Stimulated activated CD4-positive, alpha-beta T cell treated with anti-CD3 and anti-CD28 coated beads, Interleukin-15, amount 100 ng/mL, for 1 hour (primary cell): ENCODE data around the gene CMIP.
"Not testable (repeated sequence)": the region's sequence is repeated elsewhere in the genome, so short reads cannot be mapped to it uniquely, and the experiment has no call there.

ENCODE experiments used
- DNase-seq, 2 donors: peaks; one replicate each; pipeline ENCODE4 v3.0.0-alpha.2; 2020; ENCODE audit warnings: low read depth in 1 of 2, low spot score in 1 of 2

CMIP gene

GRCh38 chr16:81562926-81563325, 118.3 kb downstream of the CMIP start:
- no peak for DNase-seq

GRCh38 chr16:81564421-81564911, 119.9 kb downstream of the CMIP start:
- no peak for DNase-seq

DNA sequence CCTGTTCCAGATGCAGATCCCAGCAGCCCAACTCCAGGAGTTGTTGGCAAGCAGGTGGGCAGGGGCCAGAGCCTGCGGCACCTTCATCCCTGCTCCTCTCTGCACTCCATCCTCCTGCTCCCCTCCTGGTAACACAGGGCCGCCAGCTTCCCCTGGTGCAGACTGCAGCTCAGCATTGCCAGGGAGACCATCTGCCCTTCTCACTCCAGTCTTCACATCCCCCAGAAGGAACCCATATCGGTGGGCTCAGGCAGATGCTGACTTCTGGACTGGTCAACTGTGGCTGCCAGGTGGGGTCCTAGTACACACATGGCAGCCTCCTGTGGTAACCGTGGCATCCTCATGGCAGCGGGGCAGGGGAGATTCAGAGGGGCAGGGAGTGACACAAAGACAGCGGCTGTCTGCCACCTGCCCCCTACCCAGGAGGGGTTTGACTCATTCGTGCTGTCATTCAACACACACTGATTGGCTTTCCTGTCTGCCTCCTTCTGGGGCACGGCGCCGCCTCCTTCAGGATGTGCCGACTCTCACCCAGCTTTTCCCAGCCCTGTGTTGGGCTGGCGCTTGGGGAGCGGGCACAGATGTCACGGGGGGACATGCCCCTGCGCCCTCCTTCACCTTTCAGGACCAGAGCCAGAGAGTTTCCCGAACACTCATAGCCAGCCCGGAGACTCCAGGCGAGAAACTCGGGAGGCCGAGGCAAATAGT, 120.9 kb downstream of the CMIP start:
- DNase-seq, result no peak

- DNase-seq, result no peak
Measured at GRCh38 chr16:81566086-81567007, 121.7 kb downstream of the CMIP start.

GRCh38 chr16:81567087-81567486, 122.5 kb downstream of the CMIP start:
- DNase-seq, result no peak

DNA sequence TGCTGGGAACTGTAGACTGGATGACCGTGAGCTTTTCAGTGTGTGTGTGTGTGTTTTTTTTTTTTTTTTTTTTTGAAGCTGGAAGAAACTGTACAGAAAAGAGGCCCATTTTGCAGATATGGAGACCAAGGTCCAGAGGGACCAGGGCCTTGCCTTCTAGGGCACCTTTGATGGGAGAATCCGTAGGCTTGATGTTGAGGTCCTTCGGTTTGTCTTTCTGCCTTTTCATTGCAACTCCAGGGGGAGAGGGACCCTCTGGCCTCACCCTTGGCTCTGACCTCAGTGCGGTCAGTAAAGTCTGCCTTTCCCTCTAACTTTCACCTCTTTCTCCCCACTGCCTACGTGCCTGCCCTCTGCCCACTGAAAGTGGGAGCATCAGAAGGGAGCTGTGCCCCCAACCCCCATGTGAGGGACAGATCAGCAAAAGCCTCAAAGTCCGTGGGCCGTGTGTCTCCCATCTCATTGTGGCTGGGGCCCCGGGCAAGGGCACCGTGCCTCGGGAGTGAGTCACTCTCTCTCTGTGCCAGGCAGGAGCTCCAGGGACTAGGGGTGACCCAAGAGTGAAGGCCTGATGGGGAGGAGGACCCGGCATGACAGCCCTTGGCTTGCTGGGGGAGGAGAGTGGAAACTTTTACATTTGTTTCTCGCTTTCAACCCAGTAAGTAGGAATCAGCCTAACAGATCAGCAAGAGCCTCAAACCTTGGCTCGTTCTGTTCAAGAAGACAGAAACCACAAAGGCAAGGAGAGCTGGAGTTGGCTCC, 123.6 kb downstream of the CMIP start:
- peak in 1 of 2 donors; percentile 5 for DNase-seq

DNA sequence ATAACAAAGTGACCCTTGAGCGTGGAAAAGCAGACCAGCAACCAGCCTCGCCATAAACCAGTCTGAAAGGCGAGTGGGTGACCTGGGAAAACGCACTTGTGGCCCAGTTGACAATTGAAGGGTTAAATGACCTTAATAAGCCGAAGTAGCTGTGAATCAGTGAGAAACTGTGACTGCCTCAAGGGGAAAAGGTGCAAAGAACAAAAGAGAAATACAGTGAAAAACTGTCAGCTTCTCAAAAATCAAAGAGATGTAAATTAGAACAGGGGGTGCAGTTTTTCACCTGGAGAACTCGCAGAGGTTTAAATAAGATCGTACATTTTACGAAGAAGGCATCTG, 124.1 kb downstream of the CMIP start:
- DNase-seq, result no peak

DNA sequence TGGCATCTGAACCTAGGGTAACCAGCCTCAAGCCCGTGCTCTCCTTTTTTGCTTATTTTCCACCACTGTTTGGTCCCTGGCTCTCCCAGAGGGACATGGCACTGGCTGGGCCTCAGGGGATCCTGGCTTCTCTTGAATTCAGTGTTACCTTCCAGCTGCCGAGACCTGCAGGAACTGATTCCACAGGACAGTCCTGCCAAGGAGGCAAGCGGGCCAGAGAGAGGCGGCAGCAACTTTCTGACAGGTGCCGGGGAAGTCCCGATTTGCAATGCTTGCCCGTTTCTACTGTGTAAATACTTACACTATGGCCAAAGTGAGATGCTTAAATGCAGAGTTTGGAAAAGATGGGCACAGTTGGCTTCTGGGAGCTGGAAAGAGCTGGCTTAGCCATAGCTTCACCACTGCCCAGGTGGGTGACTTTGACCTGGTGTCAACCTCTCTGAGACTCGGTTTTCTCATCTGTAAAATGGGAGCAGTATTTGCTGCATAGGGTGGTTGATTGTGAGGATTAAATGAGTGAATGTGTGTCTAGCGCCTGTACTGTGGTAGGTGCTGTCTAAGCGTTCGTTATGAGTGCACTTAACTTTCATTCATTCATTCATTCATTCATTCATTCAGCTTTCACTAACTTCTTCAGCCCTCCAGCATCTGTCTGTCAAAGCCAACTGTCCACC, 124.9 kb downstream of the CMIP start:
- no peak for DNase-seq

DNA sequence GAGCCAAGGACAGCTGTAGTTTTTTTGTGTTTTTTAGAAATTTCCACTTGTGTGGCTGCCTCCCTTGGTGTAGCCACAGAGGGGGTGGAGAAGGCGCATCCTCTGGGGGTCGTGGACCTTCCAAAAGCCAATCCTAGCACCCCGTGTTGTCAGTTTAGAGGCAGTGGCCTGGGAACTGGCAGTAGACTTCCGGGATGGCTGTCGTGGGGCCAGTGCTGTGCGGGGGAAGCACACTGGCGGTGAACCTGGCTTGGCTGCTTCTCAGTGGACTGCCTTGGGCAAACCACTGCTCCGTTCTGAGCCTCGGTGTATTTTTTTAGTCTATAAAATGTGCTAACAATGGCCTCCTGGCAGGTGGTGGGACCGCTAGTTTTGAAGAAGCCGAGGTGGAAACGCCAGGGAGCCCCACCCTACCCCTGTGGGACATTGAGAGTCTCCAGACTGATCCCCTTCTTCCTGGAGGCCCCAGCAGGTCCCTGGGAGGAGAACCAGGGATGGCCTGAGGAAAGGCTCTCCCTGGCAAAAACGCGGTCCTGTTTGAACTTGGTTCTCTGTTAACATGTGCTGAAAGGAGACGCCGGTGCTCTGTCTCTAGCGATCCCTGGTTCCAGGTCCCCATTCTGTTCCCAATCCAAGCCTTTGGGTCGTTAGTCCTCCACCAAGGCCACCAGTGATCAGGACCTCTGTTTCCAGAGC, 125.7 kb downstream of the CMIP start:
- DNase-seq, result no peak

DNA sequence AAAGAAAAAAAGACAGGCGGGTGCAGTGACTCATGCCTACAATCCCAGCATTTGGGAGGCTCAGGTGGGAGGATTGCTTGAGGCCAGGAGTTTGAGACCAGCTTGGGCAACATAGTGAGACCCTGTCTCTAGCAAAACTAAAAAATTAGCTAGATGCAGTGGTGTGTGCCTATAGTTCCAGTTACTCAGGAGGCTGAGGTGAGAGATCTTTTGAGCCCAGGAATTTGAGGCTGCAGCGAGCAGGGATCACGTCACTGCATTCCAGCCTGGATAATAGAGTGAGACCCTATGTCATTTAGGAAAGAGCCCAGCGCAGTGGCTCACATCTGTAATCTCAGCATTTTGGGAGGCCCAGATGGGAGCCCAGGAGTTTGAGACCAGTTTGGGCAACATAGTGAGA, 126.6 kb downstream of the CMIP start:
- DNase-seq, result no peak

DNA sequence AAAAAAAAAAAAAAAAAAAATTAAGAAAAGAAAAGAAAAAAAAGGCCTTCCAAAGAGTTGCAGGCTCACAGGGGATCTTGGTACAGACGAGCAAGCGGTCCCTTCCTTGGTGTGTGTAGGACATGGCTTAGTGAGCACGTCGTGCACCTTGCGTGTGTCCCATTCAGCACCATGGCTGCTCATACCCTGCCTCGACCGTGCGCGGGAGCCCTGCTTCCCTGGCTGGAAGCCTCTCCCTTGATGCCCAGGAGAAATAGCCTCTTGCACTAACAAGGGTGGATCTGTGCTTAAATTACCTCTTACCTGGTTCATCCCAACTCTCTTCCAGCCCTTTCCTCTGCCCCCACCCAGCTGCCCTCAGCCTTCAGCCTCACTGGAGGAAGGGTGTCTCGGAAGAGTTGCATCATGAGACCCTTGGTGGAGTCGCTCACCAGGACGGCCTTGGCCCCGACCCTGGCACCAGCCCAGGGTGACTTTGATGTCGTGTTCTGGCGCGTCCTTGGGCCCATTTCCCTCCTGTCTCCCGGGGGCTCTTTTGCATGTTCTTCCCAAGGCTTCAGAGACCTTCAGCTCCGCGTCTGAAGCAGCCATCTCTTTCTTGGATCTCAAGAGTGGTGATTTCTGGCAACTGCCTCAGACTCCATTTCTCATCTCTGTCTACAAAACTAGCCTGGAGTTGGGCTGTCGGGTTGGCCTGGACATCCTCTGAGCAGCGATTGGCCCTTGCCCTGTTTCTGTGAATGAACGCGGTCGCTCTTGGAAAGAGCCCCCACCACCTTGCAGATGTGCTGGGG, 127.2 kb downstream of the CMIP start:
- no peak for DNase-seq

DNA sequence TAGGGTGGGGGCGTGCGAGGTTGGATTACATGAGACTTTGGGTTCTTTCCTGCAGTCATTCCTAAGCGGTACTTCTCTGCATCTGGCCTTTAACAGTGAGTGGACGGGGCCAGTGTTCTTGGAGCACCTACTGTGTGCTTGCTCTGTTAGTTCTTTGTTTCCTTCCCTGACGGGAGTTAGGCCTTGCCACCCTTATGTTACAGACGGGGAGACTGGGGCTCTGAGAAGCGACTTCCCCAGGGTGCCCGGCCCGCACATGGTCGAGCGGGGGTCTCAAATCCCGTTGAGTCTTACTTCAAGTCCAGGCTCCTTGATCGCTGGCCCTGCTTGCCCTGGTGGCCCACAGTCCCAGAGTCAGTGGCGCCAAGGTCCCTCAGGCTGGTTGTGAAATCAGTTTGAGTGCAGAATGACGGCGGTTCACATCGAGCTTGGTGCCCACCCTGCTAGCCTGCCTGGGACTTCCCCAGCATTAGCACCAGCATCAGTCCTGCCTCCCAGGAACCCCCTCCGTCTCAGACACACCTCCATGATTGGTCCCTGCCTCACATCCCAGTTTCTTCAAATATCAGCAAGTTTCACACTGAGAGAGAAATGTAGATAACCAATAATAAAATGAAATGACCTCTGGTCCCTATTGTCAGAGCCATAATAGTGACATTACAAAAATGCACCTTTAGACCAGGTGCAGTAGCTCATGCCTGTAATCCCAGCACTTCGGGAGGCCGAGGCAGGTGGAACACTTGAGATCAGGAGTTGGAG, 128.0 kb downstream of the CMIP start:
- DNase-seq, result no peak

DNA sequence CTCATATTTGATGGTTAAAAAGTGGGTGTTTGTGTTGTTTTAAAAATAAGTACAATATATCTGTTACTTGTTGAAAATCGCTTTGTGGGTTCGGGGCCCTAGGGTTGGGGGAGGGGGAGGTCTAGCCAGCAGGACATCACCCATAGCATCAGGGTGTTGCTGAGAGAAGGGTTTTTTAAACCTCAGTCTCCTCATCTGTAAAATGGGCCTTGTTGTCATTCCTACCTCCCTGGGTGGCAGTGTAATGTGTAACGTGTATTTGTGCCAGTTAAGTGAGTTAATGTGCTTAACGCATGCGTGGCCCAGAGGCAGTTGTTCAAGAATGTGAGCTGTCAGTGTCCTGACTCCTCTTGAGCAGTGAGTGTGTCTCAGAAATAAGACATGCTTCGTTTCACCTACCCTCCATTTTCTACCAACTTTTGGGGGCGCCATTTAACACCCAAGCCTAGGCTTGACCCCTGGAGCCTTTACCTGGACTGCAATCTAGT, 129.0 kb downstream of the CMIP start:
- no peak for DNase-seq

DNA sequence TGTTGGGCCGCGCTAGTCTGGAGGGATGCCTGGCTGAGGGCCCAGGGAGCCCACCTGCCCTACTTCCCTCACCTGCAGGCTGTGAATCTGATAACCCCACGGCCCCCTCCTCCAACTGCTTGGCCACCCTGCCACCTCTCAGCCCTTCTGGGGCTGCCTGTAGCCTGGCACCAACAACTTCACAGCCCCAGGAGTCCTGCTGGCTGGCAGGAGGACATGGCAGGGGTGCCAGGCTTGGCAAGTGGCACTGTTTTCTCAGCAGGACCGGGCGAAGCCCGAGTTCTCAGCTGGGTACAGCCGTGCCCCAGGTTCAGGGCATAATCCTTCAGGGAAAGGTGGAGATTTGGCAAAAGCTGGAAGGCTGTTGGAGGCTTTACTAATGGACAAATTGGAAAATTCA, 129.6 kb downstream of the CMIP start:
- no peak for DNase-seq

DNA sequence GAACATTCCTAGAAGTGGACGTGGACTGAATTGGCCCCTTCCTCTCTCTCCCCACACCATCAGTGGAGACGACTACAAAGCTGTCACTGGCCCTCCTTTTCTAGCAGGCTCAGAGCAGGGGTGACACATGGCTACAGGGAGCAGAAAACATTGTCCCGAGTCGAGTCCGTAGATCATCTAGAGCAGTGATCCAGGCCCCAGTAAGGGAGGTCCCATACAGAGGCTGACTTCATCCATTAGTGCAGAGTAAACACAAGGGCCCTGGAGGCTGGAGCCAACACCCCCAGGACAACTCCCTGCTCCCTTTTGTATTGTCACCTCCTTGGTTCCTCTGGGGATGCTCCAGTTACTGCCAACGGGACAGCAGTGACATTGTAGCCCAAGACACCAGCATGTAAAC, 130.7 kb downstream of the CMIP start:
- no peak for DNase-seq

DNA sequence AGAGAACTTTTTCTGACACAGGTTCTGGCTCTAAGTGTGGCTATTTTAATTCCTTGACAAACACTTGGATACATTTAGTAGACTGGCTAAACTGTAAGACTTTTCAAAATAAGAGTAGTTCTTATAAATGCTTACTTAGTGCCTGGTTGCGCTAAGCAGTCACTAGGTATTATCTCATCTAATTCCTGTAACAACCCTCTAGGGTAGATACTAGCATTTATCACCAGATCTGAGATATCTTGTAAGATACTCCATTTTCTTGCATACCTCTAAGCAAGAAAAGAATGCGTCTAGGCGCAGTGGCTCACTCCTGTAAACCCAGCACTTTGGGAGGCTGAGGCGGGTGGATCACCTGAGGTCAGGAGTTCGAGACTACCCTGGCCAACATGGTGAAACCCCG, 131.2 kb downstream of the CMIP start:
- DNase-seq, result no peak

DNA sequence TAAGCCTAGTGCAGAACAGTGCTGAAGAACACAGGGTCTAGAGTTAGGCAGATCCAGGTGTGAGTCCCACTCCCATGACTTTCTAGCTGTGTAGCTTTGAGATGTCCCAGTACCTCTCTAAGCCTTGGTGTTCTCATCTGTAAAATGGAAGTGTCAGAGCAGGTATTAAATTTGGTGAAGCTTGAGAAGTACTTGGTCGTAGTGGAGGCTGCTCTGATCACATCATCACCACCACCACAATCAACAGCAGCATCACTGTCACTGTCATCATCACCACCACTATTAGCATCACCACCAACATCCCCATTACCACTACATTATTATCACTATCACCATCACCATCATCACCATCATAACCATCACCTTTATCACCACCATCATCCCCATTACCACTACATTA, 132.1 kb downstream of the CMIP start:
- no peak for DNase-seq

- DNase-seq, result not testable (repeated sequence)
Measured at GRCh38 chr16:81577272-81577671, 132.7 kb downstream of the CMIP start.

GRCh38 chr16:81578076-81578475, 133.5 kb downstream of the CMIP start:
- no peak for DNase-seq
